ENCODE results near the gene YIPF1. TPM values are rescaled to one million over a fixed set of nuclear protein-coding genes. Genes with fewer than 3 reads are reported as not detected.
A peak's percentile ranks its signal among the peaks of the same experiment; 100 is the strongest.
"Not testable (repeated sequence)": the region's sequence is repeated elsewhere in the genome, so short reads cannot be mapped to it uniquely, and the experiment has no call there.

The YIPF1 gene
- total RNA-seq, 6 experiments from 2014 or later: 20.5 to 34.5 (median 25.4) TPM

- DNase-seq (no peak), ATAC-seq (no peak)
- H3K36me3 ChIP-seq: peaks cover 0 to 4% (median 0%) of the 10 kb centered on the region in 4 donors
- H3K27me3 ChIP-seq: no peaks in the 10 kb centered on the region
- H3K9me3 ChIP-seq: no peaks in the 10 kb centered on the region
- intact Hi-C loops (cut with DNase I): loop anchor here in 1 of 2 donors (5.0 kb wide), 1 partner anchor 56 kb away; the partner anchor contains the start of genes IFT25 and LRRC42
- WGBS (ENCODE audit: insufficient coverage, low coverage, low lambda C conversion rate, missing lambda C conversion rate): 89% methylated on average over 2 of the region's 2 CpGs
- H3K27ac ChIP-seq: no peak overlapping the region
- TF ChIP-seq POLR2A (IDR thresholded peaks at IDR 0.05): no peak
- TF ChIP-seq CTCF (IDR thresholded peaks at IDR 0.05): no peak
- H3K4me3 ChIP-seq: no peak overlapping the region
- peaks cover 0 to 26% (median 10%) of the 10 kb centered on the region in 4 donors for H3K4me1 ChIP-seq
Measured at GRCh38 chr1:53891018-53891417, 1.4 kb upstream of the YIPF1 start.

- Histone ChIP-seq H3K4me1 (peaks cover 0 to 31% (median 11%) of the 10 kb centered on the region in 4 donors), H3K27me3 (no peaks in the 10 kb centered on the region), H3K36me3 (peaks cover 0 to 4% (median 0%) of the 10 kb centered on the region in 4 donors), H3K27ac (peak overlapping the region; percentile 66 to 92 (median 73)), H3K9me3 (no peaks in the 10 kb centered on the region), H3K4me3 (peak overlapping the region in 2 of 3 donors; percentile 68 to 86)
- WGBS (ENCODE audit: insufficient coverage, low coverage, low lambda C conversion rate, missing lambda C conversion rate): 75% methylated on average over 4 of the region's 7 CpGs
- intact Hi-C loops (cut with DNase I): loop anchor here in 1 of 2 donors (5.0 kb wide), 1 partner anchor 57 kb away; the partner anchor contains the start of genes IFT25 and LRRC42
- DNase-seq (no peak), ATAC-seq (no peak)
- TF ChIP-seq CTCF (IDR thresholded peaks at IDR 0.05) (no peak), POLR2A (IDR thresholded peaks at IDR 0.05) (no peak)
Measured at GRCh38 chr1:53890522-53890941, 935 bp upstream of the YIPF1 start.

GRCh38 chr1:53888681-53889080 is 916 bp downstream of the YIPF1 start:
- ATAC-seq (no peak), DNase-seq (no peak)
- Histone ChIP-seq H3K9me3 (no peaks in the 10 kb centered on the region), H3K4me1 (peaks cover 0 to 46% (median 17%) of the 10 kb centered on the region in 4 donors), H3K27ac (peak overlapping the region in 2 of 3 donors; percentile 73 to 92), H3K27me3 (no peaks in the 10 kb centered on the region), H3K4me3 (peak overlapping the region; percentile 68 to 99 (median 86)), H3K36me3 (peaks cover 0 to 4% (median 0%) of the 10 kb centered on the region in 4 donors)
- no peak for TF ChIP-seq POLR2A (IDR thresholded peaks at IDR 0.05)
- no peak for TF ChIP-seq CTCF (IDR thresholded peaks at IDR 0.05)
- intact Hi-C loops (cut with DNase I): no loop called here
- 31% methylated on average over 2 of the region's 2 CpGs for WGBS (ENCODE audit: insufficient coverage, low coverage, low lambda C conversion rate, missing lambda C conversion rate)

- intact Hi-C loops (cut with DNase I): not testable (repeated sequence)
- DNase-seq: peak in 1 of 3 donors; percentile 32
- H3K36me3 ChIP-seq: peaks cover 0 to 12% (median 5%) of the 10 kb centered on the region in 4 donors
Measured at GRCh38 chr1:53883600-53883999, 6.0 kb downstream of the YIPF1 start.

GRCh38 chr1:53881853-53882252 is 7.7 kb downstream of the YIPF1 start:
- not testable (repeated sequence) for H3K27me3 ChIP-seq

More at GRCh38 chr1:53883600-53883999, 6.0 kb downstream of the YIPF1 start:
- not testable (repeated sequence) for H3K4me3 ChIP-seq, H3K27me3 ChIP-seq, H3K9me3 ChIP-seq
- Histone ChIP-seq H3K4me1 (peaks cover 0 to 35% (median 13%) of the 10 kb centered on the region in 4 donors), H3K27ac (peak overlapping the region; percentile 2 to 44 (median 43))
- 50% methylated on average over 5 of the region's 6 CpGs for WGBS (ENCODE audit: insufficient coverage, low coverage, low lambda C conversion rate, missing lambda C conversion rate)
- ATAC-seq: peak; percentile 37 to 71 (median 56)

More at GRCh38 chr1:53881853-53882252, 7.7 kb downstream of the YIPF1 start:
- H3K27ac ChIP-seq; DNase-seq; intact Hi-C loops (cut with DNase I); H3K4me3 ChIP-seq; H3K9me3 ChIP-seq; ATAC-seq: not testable (repeated sequence)
- Histone ChIP-seq H3K36me3 (peaks cover 0 to 29% (median 10%) of the 10 kb centered on the region in 4 donors), H3K4me1 (peaks cover 0 to 33% (median 11%) of the 10 kb centered on the region in 4 donors)
- WGBS (ENCODE audit: insufficient coverage, low coverage, low lambda C conversion rate, missing lambda C conversion rate): 100% methylated on average over 1 of the region's 2 CpGs
